Thyroid gland (tissue), 4 donors: Measurements from ENCODE around the gene ATG5. TPM values are rescaled to one million over a fixed set of nuclear protein-coding genes. Genes with fewer than 3 reads are reported as not detected.

Experiments used
- DNase-seq, 2 donors: peaks; one replicate each; pipeline ENCODE4 v3.0.0-alpha.2; 2019
- H3K27ac ChIP-seq, 3 donors: fragments of 200-600 bp; sonication (generic); 1 replicate in 2 of 3; 2 replicates in 1 of 3; pipeline ENCODE4 v1.5.1; 2016 to 2019; ENCODE audit warnings: mild to moderate bottlenecking in 1 of 3, moderate library complexity in 1 of 3
- H3K27me3 ChIP-seq: fragments of 200-600 bp; sonication (generic); one replicate; pipeline ENCODE4 v1.5.1; 2019
- H3K36me3 ChIP-seq, 2 donors: fragments of 200-600 bp; sonication (generic); one replicate each; pipeline ENCODE4 v1.5.1; 2016 to 2019
- H3K4me1 ChIP-seq, 2 donors: fragments of 200-600 bp; sonication (generic); one replicate each; pipeline ENCODE4 v1.5.1; 2017 to 2019
- H3K4me3 ChIP-seq, 3 donors: fragments of 200-600 bp; sonication (generic); replicated peaks in 1 of 3; 1 replicate in 2 of 3; 2 replicates in 1 of 3; pipeline ENCODE4 v1.5.1; 2016; ENCODE audit warnings: mild to moderate bottlenecking in 1 of 3
- H3K9me3 ChIP-seq: fragments of 200-600 bp; sonication (generic); one replicate; pipeline ENCODE4 v1.5.1; 2017
- CTCF ChIP-seq, 6 experiments: fragments of 200-600 bp in 3 of 6; fragments of 450-650 bp in 3 of 6; sonication (generic) in 3 of 6; IDR thresholded peaks; one replicate each; pipeline ENCODE4 v1.5.1; 2016 to 2019; ENCODE audit warnings: antibody characterized with exemption in 6 of 6, mild to moderate bottlenecking in 2 of 6, inconsistent platforms in 1 of 6, moderate library complexity in 1 of 6
- POLR2A ChIP-seq, 2 donors: fragments of 450-650 bp; IDR thresholded peaks; one replicate each; pipeline ENCODE4 v1.6.1; 2017; ENCODE audit warnings: antibody characterized with exemption in 2 of 2, mild to moderate bottlenecking in 2 of 2, moderate library complexity in 1 of 2
- WGBS, 2 donors: methylation state at CpG; one replicate each; pipeline ENCODE4 v1.1.5; 2017; 5-methylcytosine and 5-hydroxymethylcytosine counted together
- intact Hi-C: fragments of 100-400 bp; cut with DNase I; formaldehyde crosslinking; loops from one replicate; pipeline ENCODE4 v1.15.1; 2023
- small RNA-seq: library from RNA; depleted of rRNA; stranded (forward); fragments of <200 nt; gene quantifications from one replicate; pipeline ENCODE3, GENCODE V24; 2016
- total RNA-seq, 4 donors: library from RNA; depleted of rRNA; stranded (reverse); fragments of >200 nt; gene quantifications; one replicate each; pipeline ENCODE4 v1.2.3, GENCODE V29; 2016

Gene ATG5
- total RNA-seq, 4 donors from 2014 or later = 44.4 to 58.7 (median 48.7) TPM

GRCh38 chr6:106135911-106136571 lies 189.5 kb downstream of the ATG5 start:
- no peak for DNase-seq
- H3K27me3 ChIP-seq = no peaks in the 10 kb centered on the region
- no peaks in the 10 kb centered on the region for H3K9me3 ChIP-seq
- 89 to 95% methylated on average over 12 to 16 of the region's 16 CpGs for WGBS, 2 donors
- TF ChIP-seq POLR2A (IDR thresholded peaks at IDR 0.05) (no peak), CTCF (IDR thresholded peaks at IDR 0.05) (no peak)
- no peak overlapping the region for H3K27ac ChIP-seq
- intact Hi-C loops = no loop called here
- H3K4me1 ChIP-seq = no peaks in the 10 kb centered on the region
- H3K36me3 ChIP-seq = no peaks in the 10 kb centered on the region
- no peak overlapping the region for H3K4me3 ChIP-seq

- H3K27ac ChIP-seq = no peak overlapping the region
These were observed 190.5 kb downstream of the ATG5 start for GRCh38 chr6:106134906-106135634.

More at GRCh38 chr6:106134906-106135634, 190.5 kb downstream of the ATG5 start:
- 77 to 84% methylated on average over 18 of the region's 18 CpGs for WGBS, 2 donors
- Histone ChIP-seq H3K4me3 (no peak overlapping the region), H3K27me3 (no peaks in the 10 kb centered on the region), H3K36me3 (no peaks in the 10 kb centered on the region), H3K9me3 (no peaks in the 10 kb centered on the region), H3K4me1 (no peaks in the 10 kb centered on the region)
- no peak for DNase-seq
- intact Hi-C loops = no loop called here
- no peak for TF ChIP-seq CTCF (IDR thresholded peaks at IDR 0.05)
- no peak for TF ChIP-seq POLR2A (IDR thresholded peaks at IDR 0.05)

Small RNA genes within 50 kb of the gene (small RNA-seq; reads per million reads assigned to genes)
- gene RF00015 = not detected
- not detected for gene RN7SL47P
- gene RNU6-344P = not detected

Other genes starting within 250 kb of the ATG5 start
- gene PRDM1, start 239.4 kb downstream of the ATG5 start, total RNA-seq = 1 to 10 TPM; 5.6 to 7.6 (median 7.0) TPM
- 10 to 100 TPM in 3 of 4 donors, 1 to 10 TPM in 1; 7.9 to 14.4 (median 11.1) TPM for gene CRYBG1, start 35.0 kb upstream of the ATG5 start, total RNA-seq